Testis (tissue), 2 donors: ENCODE measurements around the gene PARVG.

Experiments used
- CTCF ChIP-seq, 3 experiments: fragments of 450-650 bp in 2 of 3; fragments of 200-600 bp in 1 of 3; sonication (generic) in 1 of 3; IDR thresholded peaks; one replicate each; pipeline ENCODE4 v1.5.1; 2016 to 2019; ENCODE audit warnings: antibody characterized with exemption in 3 of 3, mild to moderate bottlenecking in 2 of 3, moderate library complexity in 1 of 3
- POLR2A ChIP-seq: fragments of 450-650 bp; IDR thresholded peaks from one replicate; pipeline ENCODE4 v1.6.1; 2017; ENCODE audit warnings: antibody characterized with exemption, mild to moderate bottlenecking, moderate library complexity

GRCh38 chr22:44170470-44170869, 10.3 kb upstream of the PARVG start:
- TF ChIP-seq POLR2A (no peak), CTCF (IDR thresholded peaks at IDR 0.05) (no peak)
